ENCODE measurements around the gene HEMGN. TPM values are rescaled to one million over a fixed set of nuclear protein-coding genes. Genes with fewer than 3 reads are reported as not detected.
A peak's percentile ranks its signal among the peaks of the same experiment; 100 is the strongest.
"Not testable (repeated sequence)": the region's sequence is repeated elsewhere in the genome, so short reads cannot be mapped to it uniquely, and the experiment has no call there.

HEMGN gene
- total RNA-seq, 2 experiments from 2014 or later, result 1.5 to 2.9 TPM

DNA sequence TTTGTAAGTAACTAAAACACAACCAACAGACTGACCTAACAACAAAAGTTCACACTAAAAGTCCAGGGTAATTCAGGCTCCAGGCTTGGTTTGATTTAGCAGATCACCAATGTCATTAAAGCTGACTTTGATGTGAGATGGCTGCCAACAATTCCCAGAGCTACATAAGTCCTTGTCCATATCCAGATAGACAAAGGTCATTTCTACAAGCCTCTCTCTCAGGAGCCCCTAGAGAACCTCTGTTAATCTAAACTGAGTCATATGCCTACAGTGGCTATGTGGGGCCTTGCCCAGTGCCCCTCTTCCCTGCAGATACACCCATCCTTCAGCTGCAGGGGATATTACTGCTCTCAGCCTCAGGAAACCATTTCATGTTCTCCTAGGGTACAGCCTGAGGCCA is 26.9 kb upstream of the HEMGN start:
- POLR2A ChIA-PET, result no interaction called here
- no peaks in the 10 kb centered on the region for H3K9me3 Mint-ChIP-seq (ENCODE audit: low read depth)
- peaks cover 6% of the 10 kb centered on the region for H3K4me1 Mint-ChIP-seq
- H3K4me3 Mint-ChIP-seq, result no peak overlapping the region
- H3K36me3 Mint-ChIP-seq (ENCODE audit: low read depth), result no peaks in the 10 kb centered on the region
- intact Hi-C loops (cut with DNase I, micrococcal nuclease), result no loop called here
- CTCF ChIA-PET, result interaction anchor here (0.6 to 0.7 kb wide), 2 partner anchors 9 to 87 kb away, joined by 3 read pairs; no protein-coding TSS in a partner anchor
- H3K27ac Mint-ChIP-seq, result no peak overlapping the region
- H3K27me3 Mint-ChIP-seq, result peaks cover 2% of the 10 kb centered on the region
- DNase-seq, result no peak
- no peak for ATAC-seq

GRCh38 chr9:97963232-97963631 is 25.3 kb upstream of the HEMGN start:
- ATAC-seq (no peak), DNase-seq (no peak)
- no peak overlapping the region for H3K4me3 Mint-ChIP-seq
- H3K27me3 Mint-ChIP-seq, result peaks cover 2% of the 10 kb centered on the region
- no peaks in the 10 kb centered on the region for H3K9me3 Mint-ChIP-seq (ENCODE audit: low read depth)
- ChIA-PET CTCF (interaction anchor here (0.6 to 2.7 kb wide), 6 partner anchors 10 to 73 kb away, joined by 3 to 13 read pairs (median 4); no protein-coding TSS in a partner anchor), POLR2A (interaction anchor here (0.7 kb wide), 1 partner anchor 48 kb away, joined by 3 read pairs; no protein-coding TSS in a partner anchor)
- H3K4me1 Mint-ChIP-seq, result peaks cover 5% of the 10 kb centered on the region
- no peak overlapping the region for H3K27ac Mint-ChIP-seq
- intact Hi-C loops (cut with DNase I, micrococcal nuclease), result no loop called here
- no peaks in the 10 kb centered on the region for H3K36me3 Mint-ChIP-seq (ENCODE audit: low read depth)

- intact Hi-C loops (cut with DNase I, micrococcal nuclease), result no loop called here
- no peak overlapping the region for H3K4me3 Mint-ChIP-seq
- no peaks in the 10 kb centered on the region for H3K36me3 Mint-ChIP-seq (ENCODE audit: low read depth)
- no peaks in the 10 kb centered on the region for H3K9me3 Mint-ChIP-seq (ENCODE audit: low read depth)
- peaks cover 2% of the 10 kb centered on the region for H3K27me3 Mint-ChIP-seq
- CTCF ChIA-PET, result interaction anchor here (0.6 to 2.7 kb wide), 6 partner anchors 9 to 74 kb away, joined by 3 to 13 read pairs (median 4); no protein-coding TSS in a partner anchor
- DNase-seq (no peak), ATAC-seq (no peak)
- no peak overlapping the region for H3K27ac Mint-ChIP-seq
- peaks cover 5% of the 10 kb centered on the region for H3K4me1 Mint-ChIP-seq
- POLR2A ChIA-PET, result no interaction called here
Observed at GRCh38 chr9:97962575-97962974, 24.6 kb upstream of the HEMGN start.

GRCh38 chr9:97962136-97962535 is 24.2 kb upstream of the HEMGN start:
- H3K27ac Mint-ChIP-seq, result no peak overlapping the region
- ATAC-seq (no peak), DNase-seq (no peak)
- no peaks in the 10 kb centered on the region for H3K9me3 Mint-ChIP-seq (ENCODE audit: low read depth)
- peaks cover 5% of the 10 kb centered on the region for H3K4me1 Mint-ChIP-seq
- POLR2A ChIA-PET, result no interaction called here
- intact Hi-C loops (cut with DNase I, micrococcal nuclease), result no loop called here
- CTCF ChIA-PET, result interaction anchor here (0.7 to 2.7 kb wide), 4 partner anchors 9 to 71 kb away, joined by 4 to 13 read pairs (median 4); no protein-coding TSS in a partner anchor
- H3K4me3 Mint-ChIP-seq, result no peak overlapping the region
- H3K27me3 Mint-ChIP-seq, result peaks cover 2% of the 10 kb centered on the region
- H3K36me3 Mint-ChIP-seq (ENCODE audit: low read depth), result no peaks in the 10 kb centered on the region

DNA sequence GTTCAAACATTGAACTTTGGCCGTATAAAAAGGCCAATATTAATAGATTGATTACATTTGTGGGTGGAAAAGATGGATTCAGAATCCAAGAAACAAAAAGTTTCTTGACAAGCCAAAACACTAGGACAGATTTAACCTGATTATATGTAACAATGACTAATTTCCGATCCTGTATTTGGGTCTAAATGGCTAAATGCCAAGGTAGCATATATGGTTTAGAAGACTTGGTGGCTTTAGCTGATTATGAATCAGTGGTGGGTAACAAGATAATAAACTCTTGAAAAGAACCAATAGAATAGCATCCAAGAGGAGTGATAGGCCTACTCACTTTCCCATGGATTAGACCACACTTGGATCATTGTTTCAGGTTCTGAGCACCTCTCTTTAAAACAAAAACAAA is 23.4 kb upstream of the HEMGN start:
- H3K4me3 Mint-ChIP-seq, result no peak overlapping the region
- ATAC-seq (no peak), DNase-seq (no peak)
- H3K27me3 Mint-ChIP-seq, result peaks cover 2% of the 10 kb centered on the region
- ChIA-PET CTCF (interaction anchor here (0.6 to 2.7 kb wide), 5 partner anchors 8 to 70 kb away, joined by 3 to 13 read pairs (median 4); no protein-coding TSS in a partner anchor), POLR2A (no interaction called here)
- H3K4me1 Mint-ChIP-seq, result peaks cover 6% of the 10 kb centered on the region
- no peaks in the 10 kb centered on the region for H3K36me3 Mint-ChIP-seq (ENCODE audit: low read depth)
- no peak overlapping the region for H3K27ac Mint-ChIP-seq
- intact Hi-C loops (cut with DNase I, micrococcal nuclease), result no loop called here
- no peaks in the 10 kb centered on the region for H3K9me3 Mint-ChIP-seq (ENCODE audit: low read depth)

DNA sequence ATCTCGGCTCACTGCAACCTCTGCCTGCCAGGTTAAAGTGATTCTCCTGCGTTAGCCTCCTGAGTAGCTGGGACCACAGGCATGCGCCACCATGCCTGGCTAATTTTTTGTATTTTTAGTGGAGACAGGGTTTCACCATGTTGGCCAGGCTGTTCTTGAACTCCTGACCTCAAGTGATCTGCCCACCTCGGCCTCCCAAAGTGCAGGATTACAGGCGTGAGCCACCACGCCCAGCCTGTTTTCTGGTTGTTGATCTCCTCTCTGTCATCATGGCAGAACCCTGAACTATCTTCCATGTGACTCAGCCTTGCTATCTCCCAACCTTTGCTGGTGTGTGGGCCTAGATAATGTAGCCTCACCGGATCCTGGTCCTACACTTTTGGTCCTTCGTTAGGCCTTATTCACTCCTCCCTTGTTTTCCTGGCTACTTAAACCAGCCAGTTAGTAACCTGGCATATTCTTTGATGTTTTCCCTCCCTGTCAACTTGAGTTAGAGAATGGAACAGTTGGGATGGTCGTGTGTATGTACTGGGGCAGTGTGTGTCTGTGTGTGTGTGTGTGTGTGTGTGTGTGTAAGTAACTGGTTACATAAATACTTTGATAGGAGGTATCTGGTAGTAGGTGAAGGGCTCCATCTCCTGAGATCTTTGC is 22.8 kb upstream of the HEMGN start:
- H3K27ac Mint-ChIP-seq; H3K9me3 Mint-ChIP-seq (ENCODE audit: low read depth); H3K27me3 Mint-ChIP-seq; ATAC-seq; H3K4me1 Mint-ChIP-seq; POLR2A ChIA-PET; H3K36me3 Mint-ChIP-seq (ENCODE audit: low read depth); intact Hi-C loops (cut with DNase I, micrococcal nuclease); DNase-seq; H3K4me3 Mint-ChIP-seq: not testable (repeated sequence)
- CTCF ChIA-PET, result interaction anchor here (0.6 to 3.4 kb wide), 5 partner anchors 8 to 70 kb away, joined by 3 to 24 read pairs (median 4); partner anchors contain the start of gene TRMO

DNA sequence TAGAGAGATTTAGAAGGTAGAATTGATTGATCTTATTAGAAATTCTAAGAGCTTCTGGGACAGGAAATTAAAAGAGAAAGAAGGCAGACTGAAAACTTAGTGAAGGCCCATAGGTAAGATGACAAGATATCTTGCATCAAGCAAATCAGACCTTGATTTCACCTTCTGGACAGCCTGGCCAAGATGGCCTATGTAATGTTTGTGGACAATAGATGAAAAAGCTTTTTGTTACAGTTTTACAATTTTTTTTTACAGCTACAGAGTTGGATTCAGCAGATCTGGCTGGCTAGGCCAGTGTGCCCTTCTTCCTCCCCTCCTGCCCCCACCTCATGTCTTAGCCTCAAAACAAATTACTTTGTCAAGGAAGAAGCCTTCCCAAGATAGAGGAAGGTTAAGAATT is 21.6 kb upstream of the HEMGN start:
- intact Hi-C loops (cut with DNase I, micrococcal nuclease), result no loop called here
- H3K4me3 Mint-ChIP-seq, result no peak overlapping the region
- peaks cover 10% of the 10 kb centered on the region for H3K4me1 Mint-ChIP-seq
- POLR2A ChIA-PET, result no interaction called here
- peaks cover 2% of the 10 kb centered on the region for H3K27me3 Mint-ChIP-seq
- H3K27ac Mint-ChIP-seq, result no peak overlapping the region
- ATAC-seq, result no peak
- CTCF ChIA-PET, result interaction anchor here (1.1 to 3.4 kb wide), 7 partner anchors 8 to 69 kb away, joined by 3 to 24 read pairs (median 5); partner anchors contain the start of gene TRMO
- DNase-seq, result no peak
- no peaks in the 10 kb centered on the region for H3K9me3 Mint-ChIP-seq (ENCODE audit: low read depth)
- no peaks in the 10 kb centered on the region for H3K36me3 Mint-ChIP-seq (ENCODE audit: low read depth)

DNA sequence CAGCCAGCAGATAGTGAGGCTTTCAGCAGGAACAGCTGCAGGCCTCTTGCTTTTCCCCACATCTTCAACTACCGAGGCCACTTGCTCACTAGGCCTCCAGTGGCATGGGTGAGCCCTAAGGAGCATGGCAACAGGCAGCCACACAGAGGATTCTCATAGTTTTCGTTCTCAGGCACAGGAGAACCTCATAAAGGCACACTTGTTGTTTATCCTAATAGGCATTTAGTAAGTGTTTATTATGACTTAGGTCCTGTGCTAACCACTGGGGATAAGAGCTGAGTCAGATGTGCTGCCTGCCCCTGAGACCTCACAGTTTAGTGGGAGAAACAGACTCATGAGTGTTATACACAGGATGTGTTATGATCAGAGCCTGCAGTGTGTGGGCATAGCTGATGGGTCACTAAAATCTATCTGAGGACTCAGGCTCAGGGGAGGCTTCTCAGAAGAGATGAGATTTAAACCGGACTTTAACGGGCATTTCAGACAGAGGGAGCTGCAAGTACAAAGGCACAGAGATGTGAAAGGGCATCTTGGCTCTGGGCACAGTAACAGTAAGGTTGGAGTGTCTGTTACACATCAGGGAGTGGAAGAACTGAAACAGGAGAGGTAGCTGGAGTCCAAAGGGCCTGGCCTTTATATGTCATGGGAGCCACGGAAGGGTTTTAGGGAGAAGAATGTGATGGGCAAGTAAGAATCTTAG is 21.0 kb upstream of the HEMGN start:
- Mint-ChIP-seq H3K36me3 (ENCODE audit: low read depth) (no peaks in the 10 kb centered on the region), H3K27me3 (no peaks in the 10 kb centered on the region), H3K4me1 (peaks cover 9% of the 10 kb centered on the region), H3K27ac (no peak overlapping the region), H3K4me3 (no peak overlapping the region), H3K9me3 (ENCODE audit: low read depth) (no peaks in the 10 kb centered on the region)
- POLR2A ChIA-PET, result no interaction called here
- CTCF ChIA-PET, result interaction anchor here (0.6 to 3.4 kb wide), 7 partner anchors 8 to 420 kb away, joined by 3 to 24 read pairs (median 5); partner anchors contain the start of gene TRMO
- ATAC-seq (peak; percentile 67), DNase-seq (no peak)
- intact Hi-C loops (cut with DNase I, micrococcal nuclease), result no loop called here

DNA sequence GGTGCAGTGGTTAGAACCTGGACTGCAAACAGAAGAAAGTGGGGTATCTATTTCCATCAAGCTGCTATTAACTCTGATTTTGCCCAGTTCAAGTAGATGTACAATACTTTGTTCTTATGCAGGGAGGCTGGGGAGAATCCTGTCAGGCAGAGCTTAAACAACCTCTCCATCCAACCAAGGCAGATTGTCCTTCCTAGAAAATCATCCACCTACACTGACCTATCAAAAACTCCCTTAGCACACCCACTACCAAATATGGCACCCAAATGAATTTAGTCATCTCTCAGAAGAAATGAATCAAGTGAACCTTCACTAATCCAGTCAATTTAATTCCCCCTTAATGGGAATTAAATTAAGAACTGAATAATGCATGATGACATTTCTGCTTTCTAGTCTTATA is 18.4 kb upstream of the HEMGN start:
- Mint-ChIP-seq H3K9me3 (ENCODE audit: low read depth) (no peaks in the 10 kb centered on the region), H3K4me1 (peaks cover 9% of the 10 kb centered on the region), H3K27ac (no peak overlapping the region), H3K4me3 (no peak overlapping the region), H3K36me3 (ENCODE audit: low read depth) (no peaks in the 10 kb centered on the region), H3K27me3 (no peaks in the 10 kb centered on the region)
- ATAC-seq (no peak), DNase-seq (no peak)
- POLR2A ChIA-PET, result interaction anchor here (0.6 kb wide), 1 partner anchor 145 kb away, joined by 3 read pairs; no protein-coding TSS in a partner anchor
- CTCF ChIA-PET, result interaction anchor here (0.6 to 4.1 kb wide), 8 partner anchors 8 to 743 kb away, joined by 3 to 49 read pairs (median 4); partner anchors contain the start of genes ANP32B and TRMO
- intact Hi-C loops (cut with DNase I, micrococcal nuclease), result no loop called here

DNA sequence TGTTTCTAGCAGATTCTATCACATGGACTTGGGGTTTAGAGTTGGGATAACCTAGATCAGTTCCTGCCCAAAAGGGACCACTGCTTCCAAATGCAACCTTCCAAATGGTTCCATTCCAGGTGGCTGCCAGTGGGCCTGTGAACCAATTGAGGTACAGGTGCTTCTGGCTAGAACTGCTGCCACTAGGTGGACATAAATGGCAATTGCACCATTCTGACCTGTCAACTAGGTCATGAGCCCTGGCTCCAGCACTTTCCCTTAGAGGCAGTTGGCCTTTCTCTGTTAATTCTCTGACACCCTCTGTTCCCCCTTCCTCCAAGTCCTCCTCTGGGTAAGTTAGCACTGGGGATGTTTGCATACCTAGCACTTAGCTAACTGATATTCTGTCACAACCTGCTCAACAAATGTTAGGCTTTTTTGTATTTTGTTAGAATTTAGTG is 16.6 kb upstream of the HEMGN start:
- DNase-seq (peak; percentile 69), ATAC-seq (peak; percentile 90)
- Mint-ChIP-seq H3K4me1 (peaks cover 9% of the 10 kb centered on the region), H3K9me3 (ENCODE audit: low read depth) (no peaks in the 10 kb centered on the region), H3K27me3 (no peaks in the 10 kb centered on the region), H3K36me3 (ENCODE audit: low read depth) (no peaks in the 10 kb centered on the region), H3K4me3 (no peak overlapping the region), H3K27ac (no peak overlapping the region)
- intact Hi-C loops (cut with DNase I, micrococcal nuclease), result loop anchor here (1.0 kb wide), 3 partner anchors 31 to 244 kb away; no protein-coding TSS in a partner anchor
- POLR2A ChIA-PET, result no interaction called here
- CTCF ChIA-PET, result interaction anchor here (0.6 to 4.1 kb wide), 14 partner anchors 8 to 445 kb away, joined by 3 to 49 read pairs (median 5); partner anchors contain the start of gene TRMO

DNA sequence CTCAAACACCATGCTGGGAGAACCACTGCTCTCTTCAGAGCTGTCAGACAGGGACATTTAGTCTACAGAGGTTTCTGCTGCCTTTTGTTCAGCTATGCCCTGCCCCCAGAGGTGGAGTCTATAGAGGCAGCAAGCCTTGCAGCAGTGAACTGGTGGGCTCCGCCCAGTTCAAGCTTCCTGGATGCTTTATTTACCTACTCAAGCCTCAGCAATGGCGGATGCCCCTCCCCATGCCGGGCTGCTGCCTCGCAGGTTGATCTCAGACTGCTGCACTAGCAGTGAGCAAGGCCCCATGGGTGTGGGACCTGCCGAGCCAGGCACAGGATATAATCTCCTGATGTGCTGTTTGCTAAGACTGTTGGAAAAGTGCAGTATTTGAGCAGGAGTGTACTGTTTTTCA is 12.9 kb upstream of the HEMGN start:
- intact Hi-C loops (cut with DNase I, micrococcal nuclease); DNase-seq; H3K9me3 Mint-ChIP-seq (ENCODE audit: low read depth); H3K36me3 Mint-ChIP-seq (ENCODE audit: low read depth); H3K27ac Mint-ChIP-seq; H3K4me3 Mint-ChIP-seq; H3K27me3 Mint-ChIP-seq; POLR2A ChIA-PET; H3K4me1 Mint-ChIP-seq: not testable (repeated sequence)
- ATAC-seq, result peak; percentile 58
- CTCF ChIA-PET, result interaction anchor here (1.1 to 2.1 kb wide), 5 partner anchors 9 to 60 kb away, joined by 4 to 6 read pairs (median 4); partner anchors contain the start of gene TRMO
